KBM-7 (cell line): ENCODE data around the gene TRAPPC3.
"Not testable (repeated sequence)": the region's sequence is repeated elsewhere in the genome, so short reads cannot be mapped to it uniquely, and the experiment has no call there.

Experiments used
- DNase-seq: peaks from one replicate; pipeline ENCODE4 v3.0.0-alpha.2; 2015
- in situ Hi-C: fragments of 300-500 bp; cut with MboI; formaldehyde crosslinking; loops from 2 replicates; pipeline ENCODE4 v1.14.3; 2020; ENCODE audit warnings: low sequenced_read_pairs, low pct_unique_long_range_greater_than_20kb, mixed read lengths

Gene TRAPPC3

GRCh38 chr1:36149237-36149972, at the start of gene TRAPPC3:
TSS of gene TRAPPC3 (minus strand) at chr1:36149486. CDS start at chr1:36149378, 108 bp downstream.
- peak; percentile 100 for DNase-seq
- in situ Hi-C loops, result no loop called here

GRCh38 chr1:36198641-36199040, 49.4 kb upstream of the TRAPPC3 start:
- in situ Hi-C loops, result no loop called here
- no peak for DNase-seq

- in situ Hi-C loops, DNase-seq: not testable (repeated sequence)
Observed at GRCh38 chr1:36196805-36197204, 47.5 kb upstream of the TRAPPC3 start.

GRCh38 chr1:36187800-36188593, 38.7 kb upstream of the TRAPPC3 start:
- in situ Hi-C loops, result no loop called here
- peak; percentile 84 for DNase-seq

- DNase-seq, result no peak
- in situ Hi-C loops, result no loop called here
Observed at GRCh38 chr1:36183309-36183856, 34.1 kb upstream of the TRAPPC3 start.

GRCh38 chr1:36182734-36183133, 33.4 kb upstream of the TRAPPC3 start:
- no peak for DNase-seq
- in situ Hi-C loops, result no loop called here

- in situ Hi-C loops, result no loop called here
- no peak for DNase-seq
Observed at GRCh38 chr1:36179220-36179600, 29.9 kb upstream of the TRAPPC3 start.

GRCh38 chr1:36178471-36179219, 29.4 kb upstream of the TRAPPC3 start:
- in situ Hi-C loops, result no loop called here
- no peak for DNase-seq

- in situ Hi-C loops, result no loop called here
- DNase-seq, result no peak
Observed at GRCh38 chr1:36177589-36178431, 28.5 kb upstream of the TRAPPC3 start.

- in situ Hi-C loops, result no loop called here
- no peak for DNase-seq
Observed at GRCh38 chr1:36176106-36176949, 27.0 kb upstream of the TRAPPC3 start.

GRCh38 chr1:36175137-36176095, 26.1 kb upstream of the TRAPPC3 start:
- no peak for DNase-seq
- in situ Hi-C loops, result no loop called here

GRCh38 chr1:36174713-36175112, 25.4 kb upstream of the TRAPPC3 start:
- DNase-seq, result no peak
- in situ Hi-C loops, result no loop called here

- no peak for DNase-seq
- in situ Hi-C loops, result no loop called here
Observed at GRCh38 chr1:36172983-36173382, 23.7 kb upstream of the TRAPPC3 start.

GRCh38 chr1:36172017-36172747, 22.9 kb upstream of the TRAPPC3 start:
- DNase-seq, result no peak
- in situ Hi-C loops, result no loop called here

GRCh38 chr1:36170643-36171412, 21.5 kb upstream of the TRAPPC3 start:
- in situ Hi-C loops, result no loop called here
- no peak for DNase-seq

GRCh38 chr1:36168514-36168913, 19.2 kb upstream of the TRAPPC3 start:
- in situ Hi-C loops, result no loop called here
- no peak for DNase-seq
